Inflammatory macrophage (primary cell): Measurements from ENCODE around the gene CDRT15L2.
"Not testable (repeated sequence)": the region's sequence is repeated elsewhere in the genome, so short reads cannot be mapped to it uniquely, and the experiment has no call there.

ENCODE experiments used
- DNase-seq, 2 donors: peaks; one replicate each; pipeline ENCODE4 v3.0.0-alpha.2; 2020 to 2022

CDRT15L2 gene

DNA sequence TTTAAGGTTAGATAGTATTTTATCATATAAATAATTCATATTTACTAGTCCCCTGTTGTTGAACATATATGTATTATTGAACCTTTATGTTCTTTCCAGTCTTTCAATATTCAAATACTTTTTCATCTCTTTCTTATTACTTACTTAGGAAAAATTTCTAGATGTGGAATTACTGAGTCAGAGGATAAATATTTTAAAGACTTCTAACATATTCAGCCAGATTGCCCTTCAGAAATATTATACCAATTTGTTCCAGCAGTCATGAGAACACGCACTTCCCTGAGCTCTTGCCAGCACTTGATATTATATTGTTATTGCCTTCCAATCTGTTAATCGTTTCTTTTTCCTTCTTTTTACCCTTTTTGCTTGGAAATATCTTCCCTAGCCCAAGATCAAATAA lies 4.5 kb upstream of the CDRT15L2 start:
- DNase-seq, result not testable (repeated sequence)

- DNase-seq, result not testable (repeated sequence)
These were observed 4.5 kb downstream of the CDRT15L2 start for GRCh38 chr17:20583891-20584577.

- not testable (repeated sequence) for DNase-seq
These were observed 9.4 kb downstream of the CDRT15L2 start for GRCh38 chr17:20588744-20589453.

DNA sequence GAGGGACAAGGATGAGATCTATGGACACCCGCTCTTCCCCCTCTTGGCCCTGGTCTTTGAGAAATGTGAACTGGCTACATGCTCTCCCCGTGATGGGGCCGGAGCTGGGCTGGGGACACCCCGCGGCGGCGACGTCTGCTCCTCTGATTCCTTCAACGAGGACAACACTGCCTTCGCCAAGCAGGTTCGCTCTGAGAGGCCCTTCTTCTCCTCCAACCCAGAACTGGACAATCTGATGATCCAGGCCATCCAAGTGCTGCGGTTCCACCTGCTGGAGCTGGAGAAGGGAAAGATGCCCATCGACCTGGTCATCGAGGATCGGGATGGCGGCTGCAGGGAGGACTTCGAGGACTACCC lies 9.9 kb downstream of the CDRT15L2 start:
- DNase-seq, result not testable (repeated sequence)

DNA sequence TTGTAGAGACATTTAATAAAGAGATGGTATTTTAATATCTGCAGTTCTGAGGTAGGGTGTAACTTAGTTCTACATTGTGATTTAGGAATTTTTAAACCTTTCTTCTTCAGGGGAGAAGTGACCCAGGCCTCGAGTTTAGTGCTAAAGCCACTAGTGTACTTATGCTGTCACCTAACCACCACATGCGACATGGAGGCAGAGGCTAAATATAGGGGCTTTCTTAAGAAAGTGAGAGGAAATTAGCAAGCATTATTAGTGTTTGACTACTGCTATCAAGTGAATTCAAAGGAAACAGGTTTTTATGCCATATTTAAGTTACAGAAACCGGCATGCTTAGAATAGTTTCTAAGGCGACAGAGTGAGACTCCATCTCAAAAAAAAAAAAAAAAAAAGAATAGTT lies 11.5 kb downstream of the CDRT15L2 start:
- not testable (repeated sequence) for DNase-seq

- not testable (repeated sequence) for DNase-seq
These were observed 26.0 kb downstream of the CDRT15L2 start for GRCh38 chr17:20605568-20605967.

DNA sequence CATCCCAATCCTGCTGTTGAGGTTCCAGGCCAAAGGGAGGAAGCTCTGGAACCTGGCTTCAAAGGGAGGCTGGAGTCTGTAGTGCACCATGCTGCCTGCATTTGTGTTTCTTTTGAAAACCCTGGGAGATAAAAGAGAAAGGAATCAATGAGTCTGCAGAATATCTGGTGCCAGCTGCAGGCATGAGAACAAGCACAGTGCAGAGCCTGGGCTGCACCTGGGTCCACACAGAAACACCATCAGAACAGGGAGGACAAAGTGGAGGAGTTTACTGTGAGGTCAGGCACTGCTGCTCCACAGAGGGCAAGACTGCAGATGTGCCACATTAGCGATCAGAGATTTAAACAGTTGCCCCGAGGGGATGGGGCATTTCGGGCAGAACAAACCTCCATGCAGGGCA lies 30.0 kb downstream of the CDRT15L2 start:
- not testable (repeated sequence) for DNase-seq

DNA sequence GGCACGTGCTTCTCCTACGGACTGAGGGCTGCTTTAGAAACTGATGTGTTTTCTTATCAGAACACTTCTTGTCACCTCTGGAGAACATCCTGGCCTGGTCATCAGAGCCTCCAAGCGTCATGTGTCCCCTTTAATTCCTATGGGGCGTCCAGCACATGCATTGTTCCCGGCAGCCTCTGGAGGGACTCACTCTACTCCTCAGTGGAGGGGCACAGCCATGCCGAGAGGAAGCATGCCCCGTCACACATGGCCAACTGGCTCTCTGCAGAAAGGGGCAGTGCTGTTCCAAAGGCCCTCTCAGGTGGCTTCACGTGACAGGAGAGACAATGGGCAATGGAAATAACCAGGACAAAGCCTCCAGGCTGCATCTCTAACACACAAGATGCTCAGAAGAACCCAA lies 31.8 kb downstream of the CDRT15L2 start:
- no peak for DNase-seq

- DNase-seq, result no peak
These were observed 33.1 kb downstream of the CDRT15L2 start for GRCh38 chr17:20612635-20613034.

DNA sequence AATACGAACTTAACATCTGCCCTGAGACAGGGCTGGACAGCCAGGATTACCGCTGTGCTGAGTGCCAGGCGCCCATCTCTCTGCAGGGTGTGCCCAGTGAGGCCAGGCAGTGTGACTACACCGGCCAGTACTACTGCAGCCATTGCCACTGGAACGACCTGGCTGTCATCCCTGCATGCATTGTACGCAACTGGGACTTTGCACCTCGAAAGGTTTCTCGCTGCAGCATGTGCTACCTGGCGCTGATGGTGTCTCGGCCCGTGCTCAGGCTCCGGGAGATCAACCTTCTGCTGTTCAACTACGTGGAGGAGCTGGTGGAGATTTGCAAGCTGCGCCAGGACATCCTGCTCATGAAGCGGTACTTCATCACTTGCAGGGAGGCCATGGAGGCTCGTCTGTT lies 33.7 kb downstream of the CDRT15L2 start:
- no peak for DNase-seq

GRCh38 chr17:20613905-20614304 lies 34.4 kb downstream of the CDRT15L2 start:
- no peak for DNase-seq

DNA sequence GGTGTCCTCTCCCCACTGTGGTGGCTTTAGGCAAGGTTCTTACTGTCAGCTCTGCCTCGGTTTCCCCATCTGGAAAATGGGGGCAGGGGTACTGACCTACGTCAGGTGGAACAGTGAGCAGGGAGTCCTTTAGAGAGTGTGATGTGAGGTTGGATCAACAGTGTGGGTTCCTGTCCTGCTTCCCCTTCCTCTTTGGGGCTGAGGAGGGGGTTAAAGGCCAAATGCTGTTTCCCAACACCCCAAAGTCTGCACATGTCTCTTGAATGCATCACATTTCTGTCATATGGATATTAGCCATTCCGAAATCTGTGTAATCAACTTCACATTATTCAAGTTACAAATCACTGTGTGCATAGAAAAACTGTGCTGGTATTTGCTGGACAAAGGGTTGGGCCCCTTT lies 35.9 kb downstream of the CDRT15L2 start:
- DNase-seq, result peak; percentile 24 to 37
